Fibroblast of lung (primary cell): ENCODE data around the gene TCERG1L. TPM values are rescaled to one million over a fixed set of nuclear protein-coding genes. Genes with fewer than 3 reads are reported as not detected.

Source experiments
- DNase-seq, 2 donors: peaks; one replicate each; pipeline versions ENCODE4 v3.0.0 to v3.0.0-alpha.2; 2010; ENCODE audit warnings: low read depth in 2 of 2
- H2AFZ ChIP-seq: 2 replicates; pipeline ENCODE4 v1.5.1; 2012; ENCODE audit warnings: low read length, control low read depth, inconsistent platforms
- H3K27ac ChIP-seq: 2 replicates; pipeline ENCODE4 v1.5.1; 2011; ENCODE audit warnings: low read length, control low read depth; ENCODE audit not compliant: insufficient read depth
- H3K27me3 ChIP-seq: 2 replicates; pipeline ENCODE4 v1.5.1; 2011; ENCODE audit warnings: mild to moderate bottlenecking, low read length; ENCODE audit not compliant: control insufficient read depth, insufficient read depth
- H3K36me3 ChIP-seq: 2 replicates; pipeline ENCODE4 v1.5.1; 2011; ENCODE audit warnings: low read length; ENCODE audit not compliant: control insufficient read depth, insufficient read depth
- H3K4me1 ChIP-seq: 2 replicates; pipeline ENCODE4 v1.5.1; 2011; ENCODE audit warnings: low read length; ENCODE audit not compliant: control insufficient read depth, insufficient read depth; ENCODE audit errors: extremely low read depth
- H3K4me2 ChIP-seq: 2 replicates; pipeline ENCODE4 v1.5.1; 2011; ENCODE audit warnings: low read length, control low read depth; ENCODE audit not compliant: insufficient read depth; ENCODE audit errors: extremely low read depth
- H3K4me3 ChIP-seq, 4 experiments: fragments of 200-600 bp in 1 of 4; sonication (generic) in 1 of 4; replicated peaks in 1 of 4; 2 replicates each; pipeline ENCODE4 v1.5.1; 2011 to 2016; ENCODE audit warnings: low read length in 4 of 4, low read depth in 3 of 4, mild to moderate bottlenecking in 3 of 4, control low read depth in 2 of 4, inconsistent platforms in 1 of 4, mixed read lengths in 1 of 4; ENCODE audit not compliant: insufficient read depth in 1 of 4; ENCODE audit errors: control extremely low read depth in 1 of 4
- H3K79me2 ChIP-seq: 2 replicates; pipeline ENCODE4 v1.5.1; 2012; ENCODE audit warnings: mild to moderate bottlenecking, low read length, inconsistent platforms; ENCODE audit not compliant: control insufficient read depth, insufficient read depth
- H3K9ac ChIP-seq: 2 replicates; pipeline ENCODE4 v1.5.1; 2011; ENCODE audit warnings: mild to moderate bottlenecking, low read length, control low read depth; ENCODE audit not compliant: insufficient read depth
- H3K9me3 ChIP-seq: 2 replicates; pipeline ENCODE4 v1.5.1; 2012; ENCODE audit warnings: low read depth, low read length; ENCODE audit not compliant: control insufficient read depth, insufficient read depth
- H4K20me1 ChIP-seq: 2 replicates; pipeline ENCODE4 v1.5.1; 2011; ENCODE audit warnings: low read length; ENCODE audit not compliant: control insufficient read depth, insufficient read depth; ENCODE audit errors: extremely low read depth
- EZH2 ChIP-seq: IDR thresholded peaks from 2 replicates; pipeline ENCODE4 v1.5.1; 2012; ENCODE audit warnings: low read length, control low read depth, mild to moderate bottlenecking; ENCODE audit errors: missing control alignments
- polyA plus RNA-seq, 2 donors: library from polyadenylated mRNA; depleted of rRNA in 1 of 2; stranded (reverse) in 1 of 2; unstranded in 1 of 2; fragments of >200 nt; gene quantifications; 2 replicates each; pipeline ENCODE4 v1.2.1, GENCODE V29; 2011 to 2012; ENCODE audit warnings: missing spikeins in 1 of 2
- total RNA-seq: library from RNA; depleted of rRNA; stranded (reverse); fragments of >200 nt; gene quantifications from 2 replicates; pipeline ENCODE4 v1.2.1, GENCODE V29; 2014
- TF ChIP-seq, protein P1 (sequence below), 2 donors: IDR thresholded peaks in 1 of 2; conservative IDR thresholded peaks in 1 of 2; 1 replicate in 1 of 2; 2 replicates in 1 of 2; pipeline ENCODE4 v1.5.1; 2011 to 2012; ENCODE audit warnings: low read length in 2 of 2, control low read depth in 1 of 2, inconsistent platforms in 1 of 2, low read depth in 1 of 2, mild to moderate bottlenecking in 1 of 2

TCERG1L gene
- total and polyA plus RNA-seq, 2 donors (not counting 1 experiment from before 2014, with no cell fraction given) = 0.02 TPM; not detected in 1

DNA sequence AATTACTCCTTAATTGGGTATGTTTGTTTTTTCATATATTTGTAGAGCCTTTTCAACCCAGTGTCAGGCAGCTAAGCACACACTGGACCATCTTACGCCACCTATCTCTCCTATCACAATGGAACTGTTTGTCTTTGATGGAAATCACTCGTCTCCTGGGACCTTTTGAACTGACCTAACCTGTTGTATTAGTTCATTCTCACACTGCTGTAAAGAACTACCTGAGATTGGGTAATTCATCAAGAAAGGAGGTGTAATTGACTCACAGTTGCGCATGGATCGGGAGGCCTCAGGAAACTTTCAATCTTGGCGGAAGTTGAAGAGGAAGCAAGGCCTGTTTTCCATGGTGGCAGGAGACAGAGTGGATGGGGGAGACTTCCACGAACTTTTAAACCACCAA lies 182.0 kb downstream of the TCERG1L start:
- H3K79me2 ChIP-seq = no peaks in the 10 kb centered on the region
- no peaks in the 10 kb centered on the region for H3K36me3 ChIP-seq
- TF ChIP-seq, protein P1, sequence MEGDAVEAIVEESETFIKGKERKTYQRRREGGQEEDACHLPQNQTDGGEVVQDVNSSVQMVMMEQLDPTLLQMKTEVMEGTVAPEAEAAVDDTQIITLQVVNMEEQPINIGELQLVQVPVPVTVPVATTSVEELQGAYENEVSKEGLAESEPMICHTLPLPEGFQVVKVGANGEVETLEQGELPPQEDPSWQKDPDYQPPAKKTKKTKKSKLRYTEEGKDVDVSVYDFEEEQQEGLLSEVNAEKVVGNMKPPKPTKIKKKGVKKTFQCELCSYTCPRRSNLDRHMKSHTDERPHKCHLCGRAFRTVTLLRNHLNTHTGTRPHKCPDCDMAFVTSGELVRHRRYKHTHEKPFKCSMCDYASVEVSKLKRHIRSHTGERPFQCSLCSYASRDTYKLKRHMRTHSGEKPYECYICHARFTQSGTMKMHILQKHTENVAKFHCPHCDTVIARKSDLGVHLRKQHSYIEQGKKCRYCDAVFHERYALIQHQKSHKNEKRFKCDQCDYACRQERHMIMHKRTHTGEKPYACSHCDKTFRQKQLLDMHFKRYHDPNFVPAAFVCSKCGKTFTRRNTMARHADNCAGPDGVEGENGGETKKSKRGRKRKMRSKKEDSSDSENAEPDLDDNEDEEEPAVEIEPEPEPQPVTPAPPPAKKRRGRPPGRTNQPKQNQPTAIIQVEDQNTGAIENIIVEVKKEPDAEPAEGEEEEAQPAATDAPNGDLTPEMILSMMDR (conservative IDR thresholded peaks at IDR 0.05 in 1 of 2, IDR thresholded peaks at IDR 0.05 in 1 of 2; ENCODE audit: low read depth in 1 of 2, low read length in 2 of 2) = no peak
- no peak for TF ChIP-seq EZH2
- H3K4me3 ChIP-seq = no peak overlapping the region
- no peak overlapping the region for H3K27ac ChIP-seq
- no peaks in the 10 kb centered on the region for H3K9me3 ChIP-seq
- no peak overlapping the region for H2AFZ ChIP-seq
- no peaks in the 10 kb centered on the region for H4K20me1 ChIP-seq
- no peak overlapping the region for H3K9ac ChIP-seq
- no peaks in the 10 kb centered on the region for H3K4me1 ChIP-seq
- no peak overlapping the region for H3K4me2 ChIP-seq
- no peak for DNase-seq
- H3K27me3 ChIP-seq = no peaks in the 10 kb centered on the region

DNA sequence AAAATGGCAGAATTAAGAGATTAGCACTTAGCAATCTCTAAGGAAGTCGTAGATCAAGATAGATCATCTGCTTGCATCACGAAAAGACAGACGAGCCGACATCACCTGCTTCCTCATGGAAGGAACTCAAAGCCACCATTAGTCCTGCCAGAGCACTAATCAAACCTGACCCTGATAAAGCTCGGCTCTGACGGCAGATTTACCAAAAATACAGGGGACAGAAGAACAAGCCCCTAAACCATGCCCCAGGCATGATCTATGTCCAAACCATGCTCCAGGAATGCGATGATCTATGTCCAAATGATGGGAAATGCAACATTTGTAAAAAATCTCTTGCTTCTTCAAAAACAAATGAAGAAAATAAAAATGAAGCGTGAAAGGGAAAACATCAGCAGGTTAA lies 182.8 kb downstream of the TCERG1L start:
- H3K79me2 ChIP-seq = no peaks in the 10 kb centered on the region
- no peak overlapping the region for H3K27ac ChIP-seq
- H3K27me3 ChIP-seq = no peaks in the 10 kb centered on the region
- TF ChIP-seq, protein P1 (conservative IDR thresholded peaks at IDR 0.05 in 1 of 2, IDR thresholded peaks at IDR 0.05 in 1 of 2; ENCODE audit: low read depth in 1 of 2, low read length in 2 of 2) = no peak
- no peak for TF ChIP-seq EZH2
- H2AFZ ChIP-seq = no peak overlapping the region
- H3K9me3 ChIP-seq = no peaks in the 10 kb centered on the region
- H3K9ac ChIP-seq = no peak overlapping the region
- H3K36me3 ChIP-seq = no peaks in the 10 kb centered on the region
- no peaks in the 10 kb centered on the region for H4K20me1 ChIP-seq
- no peak overlapping the region for H3K4me3 ChIP-seq
- no peak overlapping the region for H3K4me2 ChIP-seq
- DNase-seq = no peak
- H3K4me1 ChIP-seq = no peaks in the 10 kb centered on the region

GRCh38 chr10:131127610-131128009 lies 183.9 kb downstream of the TCERG1L start:
- H3K27ac ChIP-seq = no peak overlapping the region
- no peak overlapping the region for H2AFZ ChIP-seq
- H3K79me2 ChIP-seq = no peaks in the 10 kb centered on the region
- no peaks in the 10 kb centered on the region for H3K36me3 ChIP-seq
- H3K27me3 ChIP-seq = no peaks in the 10 kb centered on the region
- no peak for DNase-seq
- no peaks in the 10 kb centered on the region for H3K9me3 ChIP-seq
- TF ChIP-seq, protein P1 (conservative IDR thresholded peaks at IDR 0.05 in 1 of 2, IDR thresholded peaks at IDR 0.05 in 1 of 2; ENCODE audit: low read depth in 1 of 2, low read length in 2 of 2) = no peak
- no peak for TF ChIP-seq EZH2
- no peak overlapping the region for H3K9ac ChIP-seq
- H3K4me2 ChIP-seq = no peak overlapping the region
- no peaks in the 10 kb centered on the region for H4K20me1 ChIP-seq
- no peak overlapping the region for H3K4me3 ChIP-seq
- H3K4me1 ChIP-seq = no peaks in the 10 kb centered on the region
